ENCODE measurements around the gene ANP32B. TPM values are rescaled to one million over a fixed set of nuclear protein-coding genes. Genes with fewer than 3 reads are reported as not detected.

ANP32B gene
- polyA plus RNA-seq, 1 donor (not counting 4 experiments of a cell fraction or from before 2014, with no cell fraction given), result 51.0 TPM

GRCh38 chr9:98011122-98011521 lies 28.0 kb downstream of the ANP32B start:
- H3K79me2 ChIP-seq (ENCODE audit: control insufficient read depth, insufficient read depth, low read length), result peaks cover 19% of the 10 kb centered on the region
- TF ChIP-seq CTCF (optimal IDR thresholded peaks at IDR 0.05 in 1 of 3, IDR thresholded peaks at IDR 0.05 in 1 of 3, conservative IDR thresholded peaks at IDR 0.05 in 1 of 3; ENCODE audit: extremely low read depth in 1 of 3, insufficient read depth in 2 of 3, low read length in 3 of 3) (no peak), EZH2 (IDR thresholded peaks at IDR 0.05; ENCODE audit: low read length) (no peak)
- DNase-seq (ENCODE audit: low read depth, low spot score) (no peak), FAIRE-seq (no peak)
- no peak overlapping the region for H3K27ac ChIP-seq (ENCODE audit: control insufficient read depth, insufficient read depth, low read length)
- no peaks in the 10 kb centered on the region for H3K9me3 ChIP-seq (ENCODE audit: control insufficient read depth, low read depth, low read length)
- dilution Hi-C loops (cut with MboI; ENCODE audit: extremely low pct_ligation_motif_present, low sequenced_read_pairs), result no loop called here
- no peak overlapping the region for H3K9ac ChIP-seq (ENCODE audit: control insufficient read depth, extremely low read depth, insufficient read depth, low read length)
- no peak overlapping the region for H3K4me2 ChIP-seq (ENCODE audit: control insufficient read depth, extremely low read depth, insufficient read depth, low read depth, low read length)
- no peaks in the 10 kb centered on the region for H3K9me1 ChIP-seq (ENCODE audit: control insufficient read depth, extremely low read depth, insufficient read depth, low read length)
- peaks cover 35 to 37% of the 10 kb centered on the region in 2 experiments for H3K36me3 ChIP-seq (ENCODE audit: control insufficient read depth in 2 of 2, extremely low read depth in 1 of 2, insufficient read depth in 2 of 2, low read length in 2 of 2)
- H3K27me3 ChIP-seq (ENCODE audit: control insufficient read depth, extremely low read depth, insufficient read depth, low read length), result no peaks in the 10 kb centered on the region
- H4K20me1 ChIP-seq (ENCODE audit: control insufficient read depth, extremely low read depth, insufficient read depth, low read length), result peaks cover 3% of the 10 kb centered on the region
- no peak overlapping the region for H3K4me3 ChIP-seq (ENCODE audit: control insufficient read depth in 2 of 3, extremely low read depth in 1 of 3, insufficient read depth in 2 of 3, low read depth in 1 of 3, low read length in 3 of 3)
- no peak overlapping the region for H2AFZ ChIP-seq (ENCODE audit: control insufficient read depth, low read length)
- H3K4me1 ChIP-seq (ENCODE audit: control insufficient read depth, extremely low read depth, insufficient read depth, low read length), result no peaks in the 10 kb centered on the region

DNA sequence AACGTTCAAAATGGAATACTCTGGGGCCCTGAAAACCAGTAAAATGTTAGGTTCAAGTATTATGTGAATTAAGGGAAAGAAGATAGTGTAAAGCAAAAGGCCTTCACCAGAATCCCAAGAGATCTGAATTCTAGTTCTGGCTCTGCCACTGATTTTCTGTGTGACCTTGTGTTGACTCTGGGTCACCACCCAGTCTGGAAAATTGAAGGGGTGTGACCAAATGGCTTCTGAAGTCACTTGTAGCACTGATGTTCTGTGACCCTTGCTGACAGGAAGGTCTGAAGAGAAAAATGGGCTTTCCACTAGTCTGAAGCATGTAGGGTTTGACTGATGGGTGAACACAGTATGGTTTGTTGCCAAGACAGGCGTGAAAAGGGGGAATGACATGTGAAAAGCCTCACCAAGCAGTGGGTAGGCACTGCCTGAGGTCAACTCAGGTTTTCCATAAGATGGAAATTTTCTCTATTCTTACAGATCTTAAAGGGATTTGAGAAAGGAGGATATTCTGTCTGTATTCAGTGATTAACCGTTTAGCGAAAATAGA lies 33.1 kb downstream of the ANP32B start:
- H3K79me2 ChIP-seq (ENCODE audit: control insufficient read depth, insufficient read depth, low read length), result peaks cover under 1% of the 10 kb centered on the region
- FAIRE-seq (no peak), DNase-seq (ENCODE audit: low read depth, low spot score) (no peak)
- H3K4me1 ChIP-seq (ENCODE audit: control insufficient read depth, extremely low read depth, insufficient read depth, low read length), result no peaks in the 10 kb centered on the region
- H3K27me3 ChIP-seq (ENCODE audit: control insufficient read depth, extremely low read depth, insufficient read depth, low read length), result no peaks in the 10 kb centered on the region
- H3K9me3 ChIP-seq (ENCODE audit: control insufficient read depth, low read depth, low read length), result no peaks in the 10 kb centered on the region
- no peak overlapping the region for H3K4me2 ChIP-seq (ENCODE audit: control insufficient read depth, extremely low read depth, insufficient read depth, low read depth, low read length)
- dilution Hi-C loops (cut with MboI; ENCODE audit: extremely low pct_ligation_motif_present, low sequenced_read_pairs), result no loop called here
- peaks cover 21 to 28% of the 10 kb centered on the region in 2 experiments for H3K36me3 ChIP-seq (ENCODE audit: control insufficient read depth in 2 of 2, extremely low read depth in 1 of 2, insufficient read depth in 2 of 2, low read length in 2 of 2)
- H3K4me3 ChIP-seq (ENCODE audit: control insufficient read depth in 2 of 3, extremely low read depth in 1 of 3, insufficient read depth in 2 of 3, low read depth in 1 of 3, low read length in 3 of 3), result no peak overlapping the region
- H3K9me1 ChIP-seq (ENCODE audit: control insufficient read depth, extremely low read depth, insufficient read depth, low read length), result no peaks in the 10 kb centered on the region
- no peak overlapping the region for H3K27ac ChIP-seq (ENCODE audit: control insufficient read depth, insufficient read depth, low read length)
- H2AFZ ChIP-seq (ENCODE audit: control insufficient read depth, low read length), result no peak overlapping the region
- H3K9ac ChIP-seq (ENCODE audit: control insufficient read depth, extremely low read depth, insufficient read depth, low read length), result no peak overlapping the region
- TF ChIP-seq CTCF (optimal IDR thresholded peaks at IDR 0.05 in 1 of 3, IDR thresholded peaks at IDR 0.05 in 1 of 3, conservative IDR thresholded peaks at IDR 0.05 in 1 of 3; ENCODE audit: extremely low read depth in 1 of 3, insufficient read depth in 2 of 3, low read length in 3 of 3), result no peak
- TF ChIP-seq EZH2 (IDR thresholded peaks at IDR 0.05; ENCODE audit: low read length), result no peak
- H4K20me1 ChIP-seq (ENCODE audit: control insufficient read depth, extremely low read depth, insufficient read depth, low read length), result no peaks in the 10 kb centered on the region
